DND-41 (cell line): ENCODE measurements around the gene CTBP1.

ENCODE experiments used
- ATAC-seq: fragments of 200-7000 bp; cut with Tn5 transposase; 3 replicates; pipeline ENCODE4 v1.9.1; 2021; ENCODE audit warnings: low read depth; ENCODE audit not compliant: insufficient read depth
- DNase-seq: peaks from one replicate; pipeline ENCODE4 v3.0.0-alpha.2; 2020
- H2AFZ ChIP-seq: 2 replicates; pipeline ENCODE4 v1.6.0; 2012; ENCODE audit warnings: low read depth, low read length
- H3K27ac ChIP-seq: 2 replicates; pipeline ENCODE4 v1.5.1; 2012; ENCODE audit warnings: low read length, inconsistent platforms
- H3K27me3 ChIP-seq: fragments of 200-600 bp; sonication (generic); 2 replicates; pipeline ENCODE4 v1.6.0; 2012; ENCODE audit warnings: low read length, mild to moderate bottlenecking, inconsistent platforms; ENCODE audit not compliant: insufficient read depth, poor library complexity
- H3K36me3 ChIP-seq: 2 replicates; pipeline ENCODE4 v1.5.1; 2012; ENCODE audit warnings: low read length, inconsistent platforms; ENCODE audit not compliant: insufficient read depth
- H3K4me1 ChIP-seq: 2 replicates; pipeline ENCODE4 v1.5.1; 2012; ENCODE audit warnings: mild to moderate bottlenecking, low read length; ENCODE audit not compliant: insufficient read depth
- H3K4me2 ChIP-seq: 2 replicates; pipeline ENCODE4 v1.6.0; 2012; ENCODE audit warnings: mild to moderate bottlenecking, moderate library complexity, low read length, inconsistent platforms; ENCODE audit not compliant: insufficient read depth
- H3K4me3 ChIP-seq, 2 experiments: fragments of 200-600 bp in 1 of 2; shearing (Covaris generic) in 1 of 2; 2 replicates each; pipeline ENCODE4 v1.5.1; 2012 to 2016; ENCODE audit warnings: inconsistent platforms in 2 of 2, low read length in 2 of 2, mild to moderate bottlenecking in 2 of 2, low read depth in 1 of 2, moderate library complexity in 1 of 2
- H3K79me2 ChIP-seq: 2 replicates; pipeline ENCODE4 v1.6.0; 2012; ENCODE audit warnings: low read length, inconsistent platforms; ENCODE audit not compliant: insufficient read depth
- H3K9ac ChIP-seq: 2 replicates; pipeline ENCODE4 v1.6.0; 2012; ENCODE audit warnings: low read depth, mild to moderate bottlenecking, inconsistent platforms, low read length, moderate library complexity
- H3K9me3 ChIP-seq: 2 replicates; pipeline ENCODE4 v1.5.1; 2012; ENCODE audit warnings: low read length, moderate library complexity, mild to moderate bottlenecking, inconsistent platforms; ENCODE audit not compliant: insufficient read depth, severe bottlenecking
- H4K20me1 ChIP-seq: 2 replicates; pipeline ENCODE4 v1.6.0; 2012; ENCODE audit warnings: low read length; ENCODE audit not compliant: insufficient read depth
- CTCF ChIP-seq: IDR thresholded peaks from 2 replicates; pipeline ENCODE4 v1.5.1; 2012; ENCODE audit warnings: borderline replicate concordance, low read length, moderate library complexity, mild to moderate bottlenecking; ENCODE audit not compliant: poor library complexity, severe bottlenecking; ENCODE audit errors: extremely low read depth
- EZH2 ChIP-seq: IDR thresholded peaks from 3 replicates; pipeline ENCODE4 v1.6.1; 2012; ENCODE audit warnings: borderline replicate concordance, low read depth, mild to moderate bottlenecking, moderate library complexity, low read length, inconsistent platforms; ENCODE audit not compliant: severe bottlenecking

The CTBP1 gene

DNA sequence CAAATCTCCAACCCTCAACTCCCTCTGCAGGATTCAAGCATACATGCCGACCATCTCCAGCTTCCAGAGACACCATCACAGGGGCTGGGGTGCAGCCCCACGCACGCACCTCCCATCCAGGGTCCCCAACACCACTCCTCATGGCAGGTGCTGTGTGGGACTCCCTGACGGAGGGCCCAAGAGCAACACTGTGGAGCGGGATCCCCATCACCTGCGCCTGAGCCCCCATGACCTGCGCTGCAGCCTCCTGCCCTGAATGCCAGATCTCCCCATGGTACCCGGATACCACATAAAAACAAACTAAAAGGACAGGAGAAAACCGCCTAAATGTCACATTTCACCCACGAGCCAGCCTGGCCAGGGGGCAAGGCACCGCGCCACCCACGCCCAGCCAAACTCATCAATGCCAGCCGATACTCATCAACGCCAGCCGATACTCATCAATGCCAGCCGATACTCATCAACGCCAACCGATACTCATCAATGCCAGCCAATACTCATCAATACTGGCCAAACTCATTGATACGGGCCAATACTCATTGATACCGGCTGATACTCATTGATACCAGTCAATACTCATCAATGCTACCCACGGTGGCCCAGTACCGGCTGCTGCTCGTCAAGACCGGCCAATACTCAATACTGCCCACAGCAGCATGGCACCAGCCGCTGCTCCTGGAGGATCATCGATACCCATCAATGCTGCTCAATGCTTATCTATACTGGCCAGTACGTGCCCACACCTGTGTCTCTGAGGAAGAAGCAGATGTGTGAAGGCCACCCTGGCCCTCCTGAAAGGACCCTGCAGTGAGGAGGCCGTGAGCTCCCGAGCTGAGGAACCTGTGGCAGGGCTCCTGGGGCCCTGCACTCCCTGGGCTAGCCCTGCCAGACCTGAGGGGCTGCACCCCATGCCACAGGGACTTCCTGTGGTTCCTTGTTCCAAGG, 6.2 kb downstream of the CTBP1 start:
- DNase-seq: no peak
- H3K36me3 ChIP-seq: peaks cover 95% of the 10 kb centered on the region
- H4K20me1 ChIP-seq: peaks cover 94% of the 10 kb centered on the region
- no peak overlapping the region for H3K4me3 ChIP-seq
- H3K79me2 ChIP-seq: peaks cover 97% of the 10 kb centered on the region
- no peak overlapping the region for H3K4me2 ChIP-seq
- no peak for TF ChIP-seq CTCF
- no peak for TF ChIP-seq EZH2
- H2AFZ ChIP-seq: no peak overlapping the region
- H3K27ac ChIP-seq: 0 out of 2 replicates have a peak overlapping the region, but pooled peaks have one; percentile 16
- no peaks in the 10 kb centered on the region for H3K27me3 ChIP-seq
- H3K9me3 ChIP-seq: no peaks in the 10 kb centered on the region
- no peak for ATAC-seq
- peaks cover 33% of the 10 kb centered on the region for H3K4me1 ChIP-seq
- H3K9ac ChIP-seq: no peak overlapping the region

DNA sequence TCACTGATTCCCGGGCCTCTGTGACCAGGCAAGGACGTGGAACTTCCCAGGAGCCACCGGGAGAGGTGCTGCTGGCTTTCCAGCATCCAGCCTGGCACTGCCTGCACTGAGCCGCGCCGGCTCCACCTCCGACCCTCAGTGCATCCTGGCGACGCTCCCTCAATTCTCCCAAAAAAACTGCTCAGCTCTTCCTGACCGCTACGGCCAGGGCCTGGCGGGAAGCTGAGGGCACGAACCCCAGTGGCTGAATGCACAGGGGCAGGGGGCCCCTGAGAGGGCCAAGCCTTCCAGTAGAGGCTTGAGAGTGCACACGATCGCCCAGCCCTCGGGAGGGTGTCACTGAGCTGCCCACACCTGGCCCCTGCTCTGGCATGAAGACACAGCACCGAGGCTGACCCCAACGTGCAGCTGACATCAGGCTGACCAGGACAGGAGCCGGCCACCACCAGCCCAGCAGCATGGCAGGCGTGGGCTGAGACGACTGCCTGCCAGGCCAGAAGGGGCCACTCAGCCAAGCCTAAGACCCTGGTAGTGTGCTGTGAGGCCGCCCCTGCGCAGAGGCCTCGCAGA, 6.9 kb downstream of the CTBP1 start:
- TF ChIP-seq CTCF (no peak), EZH2 (no peak)
- H4K20me1 ChIP-seq: peaks cover 97% of the 10 kb centered on the region
- H3K36me3 ChIP-seq: peaks cover 97% of the 10 kb centered on the region
- H2AFZ ChIP-seq: no peak overlapping the region
- H3K9ac ChIP-seq: no peak overlapping the region
- peaks cover 28% of the 10 kb centered on the region for H3K4me1 ChIP-seq
- no peak overlapping the region for H3K4me2 ChIP-seq
- peaks cover 97% of the 10 kb centered on the region for H3K79me2 ChIP-seq
- no peak overlapping the region for H3K4me3 ChIP-seq
- H3K9me3 ChIP-seq: no peaks in the 10 kb centered on the region
- no peaks in the 10 kb centered on the region for H3K27me3 ChIP-seq
- DNase-seq (no peak), ATAC-seq (no peak)
- H3K27ac ChIP-seq: no peak overlapping the region

DNA sequence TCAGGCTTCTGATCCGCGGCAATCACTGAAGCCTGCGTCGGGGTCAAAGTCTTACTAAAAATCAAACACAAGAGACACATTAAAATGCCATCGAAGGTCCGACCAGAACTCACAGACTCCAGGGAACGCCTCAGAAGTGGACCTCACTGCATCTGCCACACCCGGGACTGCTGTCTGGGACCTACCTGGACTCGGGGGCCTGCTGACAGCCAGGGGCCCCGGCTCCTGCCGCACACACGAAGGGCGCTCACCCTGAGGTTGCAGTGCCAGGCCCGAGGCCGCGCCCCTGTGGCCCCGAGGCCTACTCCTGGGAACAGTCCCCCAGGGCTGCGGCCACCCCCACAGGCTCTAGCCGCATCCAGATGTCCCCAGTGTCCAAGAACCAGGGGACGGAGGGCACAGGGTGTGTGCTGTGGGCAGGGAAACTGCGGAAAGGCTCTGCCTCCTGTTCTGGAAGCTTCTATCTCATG, 7.4 kb downstream of the CTBP1 start:
- Histone ChIP-seq H4K20me1 (peaks cover 96% of the 10 kb centered on the region), H3K9ac (no peak overlapping the region), H2AFZ (no peak overlapping the region), H3K27ac (no peak overlapping the region), H3K79me2 (peaks cover 95% of the 10 kb centered on the region), H3K4me3 (no peak overlapping the region), H3K4me1 (peaks cover 23% of the 10 kb centered on the region), H3K4me2 (no peak overlapping the region), H3K36me3 (peaks cover 97% of the 10 kb centered on the region), H3K27me3 (no peaks in the 10 kb centered on the region), H3K9me3 (no peaks in the 10 kb centered on the region)
- DNase-seq (no peak), ATAC-seq (no peak)
- TF ChIP-seq CTCF (no peak), EZH2 (no peak)
